Chondrocyte (in vitro differentiated cells): ENCODE data around the gene FERD3L. TPM values are rescaled to one million over a fixed set of nuclear protein-coding genes. Genes with fewer than 3 reads are reported as not detected.
A peak's percentile ranks its signal among the peaks of the same experiment; 100 is the strongest.

Source experiments
- DNase-seq: peaks from one replicate; pipeline ENCODE4 v3.0.0; 2021; ENCODE audit warnings: mixed read lengths, low spot score
- H3K27ac Mint-ChIP-seq: one replicate; pipeline ENCODE4 v1.8.0; 2021; ENCODE audit warnings: mild to moderate bottlenecking, moderate library complexity, mixed read lengths; ENCODE audit not compliant: unreplicated experiment
- H3K27me3 Mint-ChIP-seq: 2 replicates; pipeline ENCODE4 v1.8.0; 2021; ENCODE audit warnings: low read depth, mixed read lengths
- H3K36me3 Mint-ChIP-seq: 2 replicates; pipeline ENCODE4 v1.8.0; 2021; ENCODE audit warnings: low read depth, mixed read lengths
- H3K4me1 Mint-ChIP-seq: 2 replicates; pipeline ENCODE4 v1.8.0; 2021; ENCODE audit warnings: low read depth, mild to moderate bottlenecking, mixed read lengths
- H3K4me3 Mint-ChIP-seq: one replicate; pipeline ENCODE4 v1.8.0; 2021; ENCODE audit warnings: mild to moderate bottlenecking, moderate library complexity, mixed read lengths; ENCODE audit not compliant: unreplicated experiment
- H3K9me3 Mint-ChIP-seq: 2 replicates; pipeline ENCODE4 v1.8.0; 2021; ENCODE audit warnings: low read depth, mixed read lengths
- total RNA-seq: library from RNA; stranded (reverse); gene quantifications from 3 replicates; pipeline ENCODE4 v1.2.1, GENCODE V29; 2021
- TF ChIP-seq, protein P1 (sequence below): fragments of 200-600 bp; sonication (generic); IDR thresholded peaks from 2 replicates; pipeline ENCODE4 v1.5.0; 2021; ENCODE audit warnings: antibody characterized with exemption, mild to moderate bottlenecking, moderate library complexity

The FERD3L gene
- total RNA-seq, 1 donor from 2014 or later = not detected

- peak overlapping the region; percentile 99 for H3K27ac Mint-ChIP-seq
- H3K4me1 Mint-ChIP-seq = peaks cover 76% of the 10 kb centered on the region
- no peaks in the 10 kb centered on the region for H3K27me3 Mint-ChIP-seq
- H3K36me3 Mint-ChIP-seq = no peaks in the 10 kb centered on the region
- H3K9me3 Mint-ChIP-seq = no peaks in the 10 kb centered on the region
- no peak for DNase-seq
- peak overlapping the region; percentile 14 for H3K4me3 Mint-ChIP-seq
- TF ChIP-seq, protein P1, sequence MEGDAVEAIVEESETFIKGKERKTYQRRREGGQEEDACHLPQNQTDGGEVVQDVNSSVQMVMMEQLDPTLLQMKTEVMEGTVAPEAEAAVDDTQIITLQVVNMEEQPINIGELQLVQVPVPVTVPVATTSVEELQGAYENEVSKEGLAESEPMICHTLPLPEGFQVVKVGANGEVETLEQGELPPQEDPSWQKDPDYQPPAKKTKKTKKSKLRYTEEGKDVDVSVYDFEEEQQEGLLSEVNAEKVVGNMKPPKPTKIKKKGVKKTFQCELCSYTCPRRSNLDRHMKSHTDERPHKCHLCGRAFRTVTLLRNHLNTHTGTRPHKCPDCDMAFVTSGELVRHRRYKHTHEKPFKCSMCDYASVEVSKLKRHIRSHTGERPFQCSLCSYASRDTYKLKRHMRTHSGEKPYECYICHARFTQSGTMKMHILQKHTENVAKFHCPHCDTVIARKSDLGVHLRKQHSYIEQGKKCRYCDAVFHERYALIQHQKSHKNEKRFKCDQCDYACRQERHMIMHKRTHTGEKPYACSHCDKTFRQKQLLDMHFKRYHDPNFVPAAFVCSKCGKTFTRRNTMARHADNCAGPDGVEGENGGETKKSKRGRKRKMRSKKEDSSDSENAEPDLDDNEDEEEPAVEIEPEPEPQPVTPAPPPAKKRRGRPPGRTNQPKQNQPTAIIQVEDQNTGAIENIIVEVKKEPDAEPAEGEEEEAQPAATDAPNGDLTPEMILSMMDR = no peak
Observed at GRCh38 chr7:19109000-19109946, 35.9 kb downstream of the FERD3L start.

- no peaks in the 10 kb centered on the region for H3K36me3 Mint-ChIP-seq
- TF ChIP-seq, protein P1 = peak; percentile 15
- H3K4me3 Mint-ChIP-seq = peak overlapping the region; percentile 91
- peaks cover 59% of the 10 kb centered on the region for H3K4me1 Mint-ChIP-seq
- H3K27ac Mint-ChIP-seq = peak overlapping the region; percentile 99
- H3K27me3 Mint-ChIP-seq = no peaks in the 10 kb centered on the region
- H3K9me3 Mint-ChIP-seq = no peaks in the 10 kb centered on the region
- no peak for DNase-seq
Observed at GRCh38 chr7:19107356-19108146, 37.7 kb downstream of the FERD3L start.

DNA sequence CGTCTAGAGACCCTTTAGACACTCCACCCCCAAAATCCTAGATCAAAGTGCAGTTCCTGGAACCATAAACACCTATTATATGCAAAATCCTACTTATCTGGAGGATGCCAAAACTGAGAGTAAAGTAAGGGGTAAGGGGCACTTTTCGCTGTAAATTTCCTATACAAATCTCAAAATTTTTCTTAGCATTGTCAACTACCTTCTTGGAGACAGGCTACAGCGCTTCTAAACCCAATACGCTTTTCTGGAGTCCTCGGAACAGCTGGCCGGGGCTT is 38.2 kb downstream of the FERD3L start:
- TF ChIP-seq, protein P1 = no peak
- Mint-ChIP-seq H3K4me3 (peak overlapping the region; percentile 91), H3K36me3 (no peaks in the 10 kb centered on the region), H3K27me3 (no peaks in the 10 kb centered on the region), H3K27ac (peak overlapping the region; percentile 99), H3K9me3 (no peaks in the 10 kb centered on the region), H3K4me1 (peaks cover 54% of the 10 kb centered on the region)
- no peak for DNase-seq

DNA sequence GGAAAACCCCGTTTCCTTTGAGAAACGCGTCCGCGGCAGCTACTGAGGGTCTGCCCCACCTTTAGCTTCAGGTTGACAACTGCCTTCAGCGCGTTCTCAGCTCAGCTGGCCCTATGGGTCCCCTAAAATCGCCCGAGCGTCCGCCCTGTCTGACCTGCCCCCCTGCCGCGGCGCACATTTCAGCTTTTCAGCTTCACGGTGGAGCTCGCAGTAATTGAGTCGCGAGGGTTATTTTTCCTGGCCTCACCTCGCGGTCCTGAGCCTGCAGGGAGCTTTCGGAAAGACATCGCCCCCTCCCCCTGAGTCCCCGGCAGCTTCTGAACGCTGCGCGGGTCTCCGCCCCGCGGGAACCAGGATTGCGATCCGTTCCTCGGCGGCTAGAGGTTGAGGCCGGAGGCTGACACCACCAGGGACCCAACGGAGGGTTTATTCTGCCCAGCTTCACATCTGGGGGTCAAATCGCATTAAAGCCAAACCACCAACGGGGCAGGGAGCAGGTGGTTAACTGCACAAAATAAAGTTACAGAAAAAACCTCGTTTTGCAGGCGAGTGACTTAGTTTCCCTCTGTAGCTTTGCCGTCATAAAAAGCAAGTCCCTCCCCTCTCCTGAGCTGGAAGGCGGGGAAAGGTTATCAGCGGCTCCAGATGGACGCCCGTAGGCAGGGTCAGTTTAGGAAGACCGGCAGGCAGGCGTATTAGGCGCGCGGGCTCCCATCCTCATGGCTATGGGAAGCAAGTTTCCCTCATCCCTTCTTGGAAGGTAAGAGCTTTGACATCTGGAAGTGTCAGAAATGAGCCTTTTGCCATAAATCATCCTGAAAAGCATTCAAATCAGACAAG is 38.8 kb downstream of the FERD3L start:
- Mint-ChIP-seq H3K27ac (peak overlapping the region; percentile 99), H3K4me3 (peak overlapping the region; percentile 91), H3K27me3 (no peaks in the 10 kb centered on the region), H3K9me3 (no peaks in the 10 kb centered on the region), H3K36me3 (no peaks in the 10 kb centered on the region), H3K4me1 (peaks cover 51% of the 10 kb centered on the region)
- no peak for DNase-seq
- TF ChIP-seq, protein P1 = no peak

GRCh38 chr7:19105546-19105945 is 39.7 kb downstream of the FERD3L start:
- Mint-ChIP-seq H3K4me1 (peaks cover 42% of the 10 kb centered on the region), H3K27me3 (no peaks in the 10 kb centered on the region), H3K4me3 (peak overlapping the region; percentile 91), H3K36me3 (no peaks in the 10 kb centered on the region), H3K9me3 (no peaks in the 10 kb centered on the region), H3K27ac (no peak overlapping the region)
- no peak for DNase-seq
- TF ChIP-seq, protein P1 = no peak
